HepG2 (cell line): ENCODE data around the gene AUP1. TPM values are rescaled to one million over a fixed set of nuclear protein-coding genes. Genes with fewer than 3 reads are reported as not detected.

Experiments used
- CBX5 ChIP-seq: sonication (generic); formaldehyde crosslinking; IDR thresholded peaks from 2 replicates; pipeline ENCODE4 v1.4.0; 2020; ENCODE audit warnings: missing genetic modification reagents, borderline replicate concordance
- GATA4 ChIP-seq: sonication (generic); IDR thresholded peaks from 2 replicates; pipeline ENCODE4 v1.6.1; 2016; ENCODE audit warnings: antibody characterized with exemption, low read depth, borderline replicate concordance
- HMGXB3 ChIP-seq: sonication (generic); formaldehyde crosslinking; IDR thresholded peaks from 2 replicates; pipeline ENCODE4 v1.4.0; 2020; ENCODE audit warnings: missing genetic modification reagents, borderline replicate concordance
- KDM1A ChIP-seq: IDR thresholded peaks from 2 replicates; pipeline ENCODE4 v1.6.1; 2016; ENCODE audit warnings: missing compliant biosample characterization
- MNT ChIP-seq: fragments of 450-650 bp; IDR thresholded peaks from 2 replicates; pipeline ENCODE4 v1.6.1; 2016
- MTA1 ChIP-seq: sonication (generic); formaldehyde crosslinking; IDR thresholded peaks from 2 replicates; pipeline ENCODE4 v1.4.0; 2020; ENCODE audit warnings: missing genetic modification reagents, mild to moderate bottlenecking, borderline replicate concordance
- RFX1 ChIP-seq: fragments of 450-650 bp; IDR thresholded peaks from 2 replicates; pipeline ENCODE4 v1.6.1; 2017
- SYNCRIP ChIP-seq: fragments of 200-400 bp; formaldehyde crosslinking; IDR thresholded peaks from 2 replicates; pipeline ENCODE4 v1.6.1; 2018; ENCODE audit warnings: mild to moderate bottlenecking, low read depth, low read length; ENCODE audit not compliant: insufficient read depth
- TRIM24 ChIP-seq: sonication (generic); formaldehyde crosslinking; IDR thresholded peaks from 2 replicates; pipeline ENCODE4 v1.8.0; 2022; ENCODE audit warnings: mild to moderate bottlenecking, missing genetic modification reagents
- WIZ ChIP-seq: sonication (generic); formaldehyde crosslinking; IDR thresholded peaks from 2 replicates; pipeline ENCODE4 v1.5.1; 2020; ENCODE audit warnings: mild to moderate bottlenecking, missing genetic modification reagents
- ZFP90 ChIP-seq: sonication (generic); formaldehyde crosslinking; IDR thresholded peaks from 2 replicates; pipeline ENCODE4 v1.8.0; 2022; ENCODE audit warnings: missing genetic modification reagents, mild to moderate bottlenecking, inconsistent platforms, borderline replicate concordance
- ZNF513 ChIP-seq: sonication (generic); formaldehyde crosslinking; conservative IDR thresholded peaks from 2 replicates; pipeline ENCODE4 v1.5.0; 2020; ENCODE audit warnings: missing genetic modification reagents
- ZNF687 ChIP-seq: sonication (generic); formaldehyde crosslinking; IDR thresholded peaks from 2 replicates; pipeline ENCODE4 v1.5.1; 2020; ENCODE audit warnings: mild to moderate bottlenecking, missing genetic modification reagents, moderate library complexity
- ZNF800 ChIP-seq: sonication (generic); formaldehyde crosslinking; IDR thresholded peaks from 2 replicates; pipeline ENCODE4 v1.4.0; 2020; ENCODE audit warnings: missing genetic modification reagents
- polyA plus RNA-seq, 8 experiments: library from polyadenylated mRNA; depleted of rRNA in 3 of 8; stranded (reverse) in 7 of 8; unstranded in 1 of 8; fragments of >200 nt; fragmentation: Illumina TruSeq in 4 of 8; extraction: Trizol in 4 of 8; gene quantifications; 2 replicates each; pipeline versions ENCODE4 v1.2.1 to v1.2.3, GENCODE V29; 2011 to 2016; ENCODE audit warnings: low read depth in 4 of 8, missing spikeins in 1 of 8, mixed read lengths in 1 of 8; ENCODE audit not compliant: insufficient read depth in 1 of 8
- total RNA-seq, 5 experiments: library from RNA; depleted of rRNA; stranded (reverse); fragments of >200 nt; fragmentation: Illumina TruSeq; extraction: Trizol; gene quantifications; 2 replicates each; pipeline ENCODE4 v1.2.3, GENCODE V29; 2016; ENCODE audit warnings: low read depth in 1 of 5

AUP1 gene
- total and polyA plus RNA-seq, 2 of the 13 experiments (the other 11 are each of a cell fraction or from before 2014, with no cell fraction given) = 174 to 267 TPM

- TF ChIP-seq ZNF687 (peak; percentile 38), WIZ (0 out of 2 replicates have a peak, but pooled peaks have one; percentile 84), SYNCRIP (no peak), CBX5 (CRISPR knock-in tag) (no peak; the same call in 1 of the 2 replicates), ZFP90 (CRISPR knock-in tag) (peak; percentile 2; the same call in 1 of the 2 replicates), RFX1 (no peak), TRIM24 (CRISPR knock-in tag) (peak; percentile 22; the same call in 1 of the 2 replicates), GATA4 (peak; percentile 81; the same call in 1 of the 2 replicates), MNT (no peak), HMGXB3 (CRISPR knock-in tag) (0 out of 2 replicates have a peak, but pooled peaks have one; percentile 47), KDM1A (CRISPR knock-in tag) (0 out of 2 replicates have a peak, but pooled peaks have one; percentile 50), ZNF800 (CRISPR knock-in tag) (no peak), ZNF513 (CRISPR knock-in tag) (no peak), MTA1 (CRISPR knock-in tag) (peak; percentile 81)
These were observed 40.6 kb downstream of the AUP1 start (continued) for GRCh38 chr2:74488643-74489481.
